Measurements from ENCODE around the gene PTPRK.

PTPRK gene

GRCh38 chr6:128095362-128095761 lies 425.0 kb downstream of the PTPRK start:
- H3K4me3 ChIP-seq, result no peak overlapping the region
- DNase-seq (ENCODE audit: low spot score), result no peak
- TF ChIP-seq CTCF (IDR thresholded peaks at IDR 0.05), result no peak
- no peak overlapping the region for H3K27ac ChIP-seq

GRCh38 chr6:128079021-128079420 lies 441.4 kb downstream of the PTPRK start:
- H3K27ac ChIP-seq, result no peak overlapping the region
- no peak for TF ChIP-seq CTCF (IDR thresholded peaks at IDR 0.05)
- no peak overlapping the region for H3K4me3 ChIP-seq
- no peak for DNase-seq (ENCODE audit: low spot score)

- H3K27ac ChIP-seq, result no peak overlapping the region
- DNase-seq (ENCODE audit: low spot score), result no peak
- H3K4me3 ChIP-seq, result no peak overlapping the region
- no peak for TF ChIP-seq CTCF (IDR thresholded peaks at IDR 0.05)
Observed at GRCh38 chr6:128078276-128078675, 442.1 kb downstream of the PTPRK start.

GRCh38 chr6:128076843-128077242 lies 443.6 kb downstream of the PTPRK start:
- Histone ChIP-seq H3K27ac (no peak overlapping the region), H3K4me3 (no peak overlapping the region)
- no peak for DNase-seq (ENCODE audit: low spot score)
- TF ChIP-seq CTCF (IDR thresholded peaks at IDR 0.05), result no peak

- no peak for DNase-seq (ENCODE audit: low spot score)
- H3K27ac ChIP-seq, result no peak overlapping the region
- no peak for TF ChIP-seq CTCF (IDR thresholded peaks at IDR 0.05)
- no peak overlapping the region for H3K4me3 ChIP-seq
Observed at GRCh38 chr6:128074567-128074966, 445.8 kb downstream of the PTPRK start.

- no peak for TF ChIP-seq CTCF (IDR thresholded peaks at IDR 0.05)
- no peak overlapping the region for H3K4me3 ChIP-seq
- H3K27ac ChIP-seq, result no peak overlapping the region
- DNase-seq (ENCODE audit: low spot score), result no peak
Observed at GRCh38 chr6:128073389-128073788, 447.0 kb downstream of the PTPRK start.

GRCh38 chr6:128071212-128071611 lies 449.2 kb downstream of the PTPRK start:
- no peak for TF ChIP-seq CTCF (IDR thresholded peaks at IDR 0.05)
- H3K27ac ChIP-seq, result no peak overlapping the region
- no peak overlapping the region for H3K4me3 ChIP-seq
- DNase-seq (ENCODE audit: low spot score), result no peak

All from coronary artery (tissue), 2 donors.